HUDEP-2 (cell line): ENCODE results near the gene USP20.
"Not testable (repeated sequence)": the region's sequence is repeated elsewhere in the genome, so short reads cannot be mapped to it uniquely, and the experiment has no call there.

Experiments
- DNase-seq, 76 experiments: peaks; one replicate each; lab custom pipeline; 2025; ENCODE audit not compliant: unreplicated experiment in 76 of 76; lab: John Stamatoyannopoulos, UW

The USP20 gene

DNA sequence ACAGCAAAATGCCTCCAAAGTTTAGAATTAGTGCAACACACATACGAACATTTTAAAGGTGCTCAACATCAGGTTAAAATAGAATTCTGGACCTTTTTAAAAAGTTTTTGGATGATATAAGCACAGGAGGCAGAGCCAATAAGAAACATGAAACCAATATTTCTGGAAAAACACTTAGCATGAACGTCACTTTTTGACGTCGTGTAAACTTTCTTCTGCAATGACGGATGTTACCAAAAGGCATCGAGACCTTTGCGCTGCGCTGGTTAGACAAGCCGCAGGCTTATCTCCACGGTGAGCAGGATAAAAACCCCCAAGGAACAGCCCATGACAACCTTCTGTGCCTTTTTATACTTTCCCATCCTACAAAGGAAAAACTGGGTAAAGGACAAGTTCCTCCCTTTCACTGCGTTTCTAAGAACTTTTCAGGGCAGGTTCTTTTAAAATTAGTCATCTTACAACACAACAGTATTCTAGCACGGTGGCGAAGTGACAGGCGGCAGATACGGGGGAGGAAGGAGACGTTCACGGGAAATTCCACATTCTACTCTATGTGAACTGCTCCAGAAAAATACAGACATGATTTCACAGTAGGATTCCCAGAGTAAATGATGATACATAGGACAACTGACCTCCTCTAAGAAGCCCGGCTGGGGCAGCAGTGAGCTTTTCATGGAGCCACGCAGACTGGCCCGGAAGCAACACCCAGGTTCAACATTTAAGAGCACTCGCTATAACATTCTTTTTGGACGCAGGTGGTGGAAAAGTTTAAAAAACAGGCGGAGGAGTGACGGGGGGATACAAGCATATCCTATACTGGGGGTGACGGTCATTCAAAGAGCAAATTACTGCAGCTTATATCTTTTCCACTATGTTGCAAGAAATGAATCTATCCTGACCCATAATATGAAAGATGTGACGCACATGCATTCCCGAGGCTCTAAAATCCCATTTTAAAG is 52.4 kb downstream of the USP20 start:
- no peak for DNase-seq

- DNase-seq = peak in 1 of 76 experiments; percentile 33
These were observed 53.2 kb downstream of the USP20 start for GRCh38 chr9:129888293-129889121.

- no peak for DNase-seq
These were observed 54.1 kb downstream of the USP20 start for GRCh38 chr9:129889122-129889940.

- DNase-seq = no peak
These were observed 54.9 kb downstream of the USP20 start for GRCh38 chr9:129889941-129890717.

- DNase-seq = not testable (repeated sequence)
These were observed 55.6 kb downstream of the USP20 start for GRCh38 chr9:129890718-129891299.

- no peak for DNase-seq
These were observed 56.3 kb downstream of the USP20 start for GRCh38 chr9:129891569-129891968.

DNA sequence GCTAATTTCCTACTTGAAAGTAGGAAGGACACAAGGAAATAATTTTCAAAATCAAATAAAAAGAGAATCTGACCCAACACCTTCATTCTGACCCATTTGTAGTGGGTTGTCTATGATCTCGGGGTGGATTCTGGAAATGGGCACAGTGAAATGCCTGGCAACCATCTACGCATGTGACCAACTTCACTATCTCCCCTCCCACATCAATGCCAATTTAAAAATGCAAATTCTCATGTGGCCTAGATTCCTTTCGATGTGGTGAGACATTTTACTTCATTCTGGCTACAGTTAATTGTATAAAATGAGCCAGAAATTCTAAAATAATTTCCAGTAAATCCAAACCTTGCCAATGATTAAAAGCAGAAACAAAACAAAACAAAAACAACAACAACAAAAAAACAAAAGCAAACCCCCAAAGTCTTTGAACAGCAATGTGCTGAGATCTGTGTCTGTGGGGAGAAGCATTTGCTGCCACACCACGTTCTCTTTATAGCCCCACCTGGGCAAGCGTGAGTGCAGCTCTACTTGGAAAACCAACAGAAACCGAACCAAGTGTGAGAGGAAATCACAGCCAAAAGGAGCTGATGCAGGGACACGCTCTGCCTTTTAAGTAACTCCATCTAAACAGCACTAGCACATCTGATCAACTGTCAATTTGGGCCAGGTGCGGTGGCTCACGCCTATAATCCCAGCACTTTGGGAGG is 59.0 kb downstream of the USP20 start:
- DNase-seq = no peak

GRCh38 chr9:129895376-129896268 is 60.4 kb downstream of the USP20 start:
- DNase-seq = peak in 39 of 76 experiments; percentile 3 to 63 (median 31)

DNA sequence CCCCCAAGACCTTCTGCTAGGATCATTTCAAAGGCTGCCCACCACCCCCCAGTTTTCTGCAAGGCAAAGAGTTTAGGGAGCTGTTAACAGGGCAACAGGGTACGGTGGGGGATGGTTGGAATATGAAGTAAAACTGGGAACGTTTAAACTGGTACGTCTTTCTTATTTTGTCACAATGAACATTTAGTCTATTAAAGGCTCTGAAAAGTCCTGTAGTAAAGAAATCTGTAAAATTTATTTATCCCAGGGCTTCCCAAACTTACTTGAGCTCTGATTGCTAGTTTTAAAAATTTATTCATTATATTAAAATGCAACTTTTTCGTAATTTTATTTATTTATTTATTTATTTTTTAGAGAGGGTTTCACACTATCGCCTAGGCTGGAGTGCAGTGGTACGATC is 62.0 kb downstream of the USP20 start:
- no peak for DNase-seq

- DNase-seq = no peak
These were observed 62.9 kb downstream of the USP20 start for GRCh38 chr9:129898185-129898584.

DNA sequence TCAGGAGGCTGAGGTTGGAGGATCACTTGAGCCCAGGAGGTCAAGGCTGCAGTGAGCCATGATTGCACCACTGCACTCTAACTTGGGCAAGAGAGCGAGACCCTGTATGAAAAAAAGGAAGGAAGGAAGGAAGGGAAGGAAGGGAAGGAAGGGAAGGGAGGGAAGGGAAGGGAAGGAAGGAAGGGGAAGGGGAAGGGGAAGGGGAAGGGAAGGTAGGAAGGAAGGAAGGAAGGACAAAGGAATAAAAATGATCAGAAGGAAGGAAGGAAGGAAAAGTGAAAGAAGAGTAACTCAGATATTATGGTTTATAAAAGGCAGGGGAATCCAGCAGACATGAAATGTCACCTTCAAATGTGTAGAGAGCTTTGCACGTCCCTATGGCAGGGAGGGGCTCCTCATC is 64.4 kb downstream of the USP20 start:
- no peak for DNase-seq

- no peak for DNase-seq
These were observed 65.2 kb downstream of the USP20 start for GRCh38 chr9:129900263-129901027.

DNA sequence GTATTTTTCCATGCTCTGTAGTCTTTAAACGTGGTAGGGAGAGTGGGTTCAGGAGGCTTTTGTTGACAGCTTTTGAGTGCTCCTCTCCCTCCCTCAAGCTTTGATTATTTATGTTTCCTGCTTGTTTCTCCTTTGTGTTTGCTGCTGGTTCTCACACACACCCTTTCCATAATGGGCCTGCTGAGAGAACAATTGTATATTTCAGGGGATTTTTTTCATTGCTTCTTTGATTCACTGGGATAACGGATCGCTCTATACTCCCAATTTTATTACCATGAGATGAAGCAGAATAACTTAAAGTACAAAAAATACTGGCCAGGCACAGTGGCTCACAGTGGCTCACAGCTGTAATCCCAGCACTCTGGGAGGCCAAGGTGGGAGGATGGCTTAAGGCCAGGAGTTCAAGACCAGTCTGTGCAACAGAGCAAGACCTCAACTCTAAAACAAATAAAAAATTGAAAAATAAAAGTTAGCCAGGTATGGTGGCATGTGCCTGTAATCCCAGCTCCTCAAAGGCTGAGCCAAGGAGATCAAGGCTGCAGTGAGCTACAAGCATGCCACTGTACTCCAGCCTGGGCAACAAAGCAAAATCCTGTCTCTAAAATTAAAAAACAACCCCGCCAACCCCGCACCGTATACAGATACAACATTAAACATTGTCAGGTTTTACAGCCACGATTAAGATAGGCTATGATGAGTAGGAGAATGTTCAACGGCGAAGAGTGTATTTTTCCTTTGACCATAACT is 66.9 kb downstream of the USP20 start:
- no peak for DNase-seq

DNA sequence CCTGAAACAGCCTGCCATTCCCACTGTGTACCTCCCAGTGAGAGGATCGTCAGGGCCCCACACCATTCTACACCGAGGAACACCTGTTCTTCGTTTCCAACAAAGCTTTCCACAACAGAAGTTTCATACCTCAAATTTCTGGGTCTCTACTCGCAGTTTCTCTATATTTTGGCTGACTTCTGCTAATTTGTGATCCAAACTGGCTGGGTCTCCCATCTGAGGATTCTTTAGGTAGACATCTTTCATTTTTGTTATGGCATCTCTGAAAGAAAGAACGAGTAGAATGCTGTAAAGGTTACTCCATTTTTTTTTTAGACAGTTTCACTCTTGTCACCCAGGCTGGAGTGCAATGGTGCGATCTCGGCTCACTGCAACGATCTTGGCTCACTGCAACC is 67.5 kb downstream of the USP20 start:
- no peak for DNase-seq

- no peak for DNase-seq
These were observed 69.5 kb downstream of the USP20 start for GRCh38 chr9:129904734-129905133.

DNA sequence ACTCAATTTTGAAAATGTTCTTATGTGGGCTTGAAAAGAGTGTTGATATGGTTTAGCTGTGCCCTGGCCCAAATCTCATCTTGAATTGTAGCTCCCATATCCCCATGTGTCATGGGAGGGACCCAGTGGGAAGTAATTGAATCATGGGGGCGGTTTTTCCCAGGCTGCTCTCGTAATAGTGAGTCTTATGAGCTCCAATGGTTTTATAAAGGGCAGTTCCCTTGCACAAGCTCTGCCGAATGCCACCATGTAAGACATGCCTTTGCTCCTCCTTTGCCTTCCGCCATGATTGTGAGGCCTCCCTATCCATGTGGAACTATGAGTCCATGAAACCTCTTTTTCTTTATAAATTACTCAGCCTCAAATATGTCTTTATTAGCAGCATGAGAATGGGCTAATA is 71.0 kb downstream of the USP20 start:
- DNase-seq = no peak

DNA sequence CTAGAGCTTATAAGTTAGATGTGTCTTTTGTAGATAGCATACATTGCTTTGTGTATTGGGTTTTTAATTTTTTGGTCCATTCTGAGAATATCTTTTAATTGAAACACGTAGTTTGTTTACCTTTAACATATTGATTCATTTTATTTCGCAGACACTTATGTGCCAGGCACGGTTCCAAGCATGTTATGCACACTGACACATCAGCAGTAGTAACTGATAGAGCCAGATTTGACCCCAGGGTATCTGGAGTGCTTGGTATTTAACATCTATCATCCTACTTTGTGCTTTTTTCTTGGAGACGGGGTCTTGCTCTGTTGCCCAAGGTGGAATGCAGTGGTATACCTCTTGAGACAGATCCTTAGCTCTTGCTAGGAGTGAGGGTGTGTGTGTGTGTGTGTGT is 71.9 kb downstream of the USP20 start:
- DNase-seq = no peak
